IMR-90 (cell line): ENCODE measurements around the gene JCAD. TPM values are rescaled to one million over a fixed set of nuclear protein-coding genes. Genes with fewer than 3 reads are reported as not detected.

Experiments used
- ATAC-seq: fragments of 200-7000 bp; cut with Tn5 transposase; 2 replicates; pipeline ENCODE4 v1.9.1; 2020; ENCODE audit warnings: low read depth, mild to moderate bottlenecking, moderate library complexity
- BruUV-seq: library from RNA; stranded (reverse); fragments of 400-500 nt; replicated peaks from 2 replicates; lab custom pipeline; 2021; lab: Mats Ljungman, UMichigan
- CTCF ChIA-PET: fragments of 300-600 bp; formaldehyde crosslinking; extraction: SDS; loops from one replicate; lab custom pipeline; 2021; ENCODE audit warnings: antibody characterized with exemption; lab: Yijun Ruan, JAX
- POLR2A ChIA-PET: fragments of 300-600 bp; sonication (Branson Sonifier 250); formaldehyde crosslinking; loops from one replicate; lab custom pipeline; 2022; ENCODE audit warnings: antibody characterized with exemption; ENCODE audit not compliant: unreplicated experiment; lab: Charles Lee
- DNase-seq: peaks from one replicate; pipeline ENCODE4 v3.0.0; 2013
- H2AFZ ChIP-seq: replicated peaks from 2 replicates; pipeline ENCODE3; 2013; ENCODE audit warnings: low read length, mild to moderate bottlenecking; ENCODE audit not compliant: poor library complexity
- H2AK5ac ChIP-seq: 2 replicates; pipeline ENCODE4 v1.6.1; 2013; ENCODE audit warnings: low read depth, low read length, inconsistent platforms
- H2AK9ac ChIP-seq: replicated peaks from 2 replicates; pipeline ENCODE3; 2013; ENCODE audit warnings: mild to moderate bottlenecking, low read depth, low read length, moderate library complexity; ENCODE audit not compliant: poor library complexity
- H2BK120ac ChIP-seq: 2 replicates; pipeline ENCODE4 v1.6.1; 2013; ENCODE audit warnings: low read depth, low read length, inconsistent platforms
- H2BK15ac ChIP-seq: 3 replicates; pipeline ENCODE4 v1.6.1; 2013; ENCODE audit warnings: low read depth, low read length, inconsistent platforms
- H2BK20ac ChIP-seq: 2 replicates; pipeline ENCODE4 v1.6.1; 2013; ENCODE audit warnings: low read depth, mild to moderate bottlenecking, inconsistent platforms, low read length, moderate library complexity
- H2BK5ac ChIP-seq: 2 replicates; pipeline ENCODE4 v1.6.1; 2013; ENCODE audit warnings: mild to moderate bottlenecking, low read depth, low read length, inconsistent platforms; ENCODE audit not compliant: poor library complexity, severe bottlenecking
- H3K14ac ChIP-seq: replicated peaks from 2 replicates; pipeline ENCODE4 v1.6.1; 2013; ENCODE audit warnings: low read depth, low read length, inconsistent platforms
- H3K18ac ChIP-seq: 2 replicates; pipeline ENCODE4 v1.6.1; 2013; ENCODE audit warnings: low read depth, low read length, control low read depth
- H3K23ac ChIP-seq: 2 replicates; pipeline ENCODE4 v1.6.1; 2013; ENCODE audit warnings: low read depth, low read length, inconsistent platforms
- H3K27ac ChIP-seq: 2 replicates; pipeline ENCODE4 v1.5.1; 2013; ENCODE audit warnings: mild to moderate bottlenecking, control low read depth, low read length; ENCODE audit not compliant: insufficient read depth
- H3K27me3 ChIP-seq: 2 replicates; pipeline ENCODE4 v1.6.1; 2013; ENCODE audit warnings: low read length; ENCODE audit not compliant: control insufficient read depth, insufficient read depth
- H3K36me3 ChIP-seq: 2 replicates; pipeline ENCODE4 v1.6.1; 2013; ENCODE audit warnings: low read length, mixed read lengths; ENCODE audit not compliant: control insufficient read depth, insufficient read depth
- H3K4ac ChIP-seq: 2 replicates; pipeline ENCODE4 v1.6.1; 2013; ENCODE audit warnings: low read depth, low read length, inconsistent platforms
- H3K4me1 ChIP-seq: 2 replicates; pipeline ENCODE4 v1.6.1; 2013; ENCODE audit warnings: low read length, mixed read lengths; ENCODE audit not compliant: control insufficient read depth, insufficient read depth
- H3K4me2 ChIP-seq: 2 replicates; pipeline ENCODE4 v1.6.1; 2013; ENCODE audit warnings: low read depth, mild to moderate bottlenecking, control low read depth, low read length, moderate library complexity
- H3K4me3 ChIP-seq: 2 replicates; pipeline ENCODE4 v1.5.1; 2013; ENCODE audit warnings: low read depth, mild to moderate bottlenecking, control low read depth, low read length, moderate library complexity; ENCODE audit not compliant: insufficient read depth
- H3K56ac ChIP-seq: 2 replicates; pipeline ENCODE4 v1.6.1; 2013; ENCODE audit warnings: low read length, inconsistent platforms; ENCODE audit not compliant: insufficient read depth; ENCODE audit errors: extremely low read depth
- H3K79me1 ChIP-seq, 2 experiments: 2 replicates each; pipeline ENCODE4 v1.6.1; 2013; ENCODE audit warnings: low read length in 2 of 2, inconsistent platforms in 1 of 2, low read depth in 1 of 2
- H3K9ac ChIP-seq: 2 replicates; pipeline ENCODE4 v1.6.1; 2013; ENCODE audit warnings: low read depth, low read length, control low read depth
- H3K9me1 ChIP-seq: 2 replicates; pipeline ENCODE4 v1.6.1; 2013; ENCODE audit warnings: low read length, inconsistent platforms; ENCODE audit not compliant: insufficient read depth
- H3K9me3 ChIP-seq: 2 replicates; pipeline ENCODE4 v1.6.1; 2013; ENCODE audit warnings: low read length; ENCODE audit not compliant: control insufficient read depth, insufficient read depth
- H4K20me1 ChIP-seq: 2 replicates; pipeline ENCODE4 v1.6.1; 2013; ENCODE audit warnings: low read length, inconsistent platforms; ENCODE audit not compliant: insufficient read depth
- H4K5ac ChIP-seq: 2 replicates; pipeline ENCODE4 v1.6.1; 2013; ENCODE audit warnings: mild to moderate bottlenecking, low read depth, low read length, control low read depth
- H4K8ac ChIP-seq, 2 experiments: 2 replicates each; pipeline ENCODE4 v1.6.1; 2013; ENCODE audit warnings: low read depth in 2 of 2, low read length in 2 of 2, control low read depth in 1 of 2, inconsistent platforms in 1 of 2
- H4K91ac ChIP-seq: 2 replicates; pipeline ENCODE4 v1.6.1; 2013; ENCODE audit warnings: low read depth, low read length, inconsistent platforms; ENCODE audit not compliant: insufficient read depth
- WGBS, 2 experiments: methylation state at CpG; one replicate each; pipeline versions ENCODE4 v1.1.5 to v1.1.7; 2013; ENCODE audit warnings: missing lambda C conversion rate in 2 of 2; ENCODE audit not compliant: insufficient read length in 1 of 2; ENCODE audit errors: extremely low coverage in 2 of 2; 5-methylcytosine and 5-hydroxymethylcytosine counted together
- dilution Hi-C: fragments of 300-500 bp; cut with HindIII; formaldehyde crosslinking; loops from one replicate; pipeline ENCODE4 v1.14.3; 2018; ENCODE audit warnings: low sequenced_read_pairs; ENCODE audit not compliant: unreplicated experiment
- in situ Hi-C: fragments of 300-500 bp; cut with MboI; formaldehyde crosslinking; loops from 3 replicates; pipeline ENCODE4 v1.14.3; 2019; ENCODE audit warnings: low sequenced_read_pairs, inconsistent platforms, mixed read lengths
- intact Hi-C: fragments of 100-400 bp; cut with micrococcal nuclease; formaldehyde crosslinking; loops from 2 replicates; pipeline ENCODE4 v1.10.0; 2022
- polyA plus RNA-seq, 3 experiments: library from polyadenylated mRNA; depleted of rRNA; stranded (reverse); fragments of >200 nt; gene quantifications; 2 replicates each; pipeline ENCODE4 v1.2.3, GENCODE V29; 2012; ENCODE audit warnings: low replicate concordance in 1 of 3
- total RNA-seq: library from RNA; depleted of rRNA; stranded (reverse); fragments of >200 nt; gene quantifications from 2 replicates; pipeline ENCODE4 v1.2.3, GENCODE V29; 2012
- TF ChIP-seq, protein P1 (sequence below): conservative IDR thresholded peaks from 2 replicates; pipeline ENCODE4 v1.5.1; 2012; ENCODE audit warnings: mild to moderate bottlenecking, low read depth, low read length, improper control_type of control experiment

JCAD gene
- total and polyA plus RNA-seq, 2 of the 4 experiments (the other 2 are of a cell fraction): 15.9 to 16.8 TPM

DNA sequence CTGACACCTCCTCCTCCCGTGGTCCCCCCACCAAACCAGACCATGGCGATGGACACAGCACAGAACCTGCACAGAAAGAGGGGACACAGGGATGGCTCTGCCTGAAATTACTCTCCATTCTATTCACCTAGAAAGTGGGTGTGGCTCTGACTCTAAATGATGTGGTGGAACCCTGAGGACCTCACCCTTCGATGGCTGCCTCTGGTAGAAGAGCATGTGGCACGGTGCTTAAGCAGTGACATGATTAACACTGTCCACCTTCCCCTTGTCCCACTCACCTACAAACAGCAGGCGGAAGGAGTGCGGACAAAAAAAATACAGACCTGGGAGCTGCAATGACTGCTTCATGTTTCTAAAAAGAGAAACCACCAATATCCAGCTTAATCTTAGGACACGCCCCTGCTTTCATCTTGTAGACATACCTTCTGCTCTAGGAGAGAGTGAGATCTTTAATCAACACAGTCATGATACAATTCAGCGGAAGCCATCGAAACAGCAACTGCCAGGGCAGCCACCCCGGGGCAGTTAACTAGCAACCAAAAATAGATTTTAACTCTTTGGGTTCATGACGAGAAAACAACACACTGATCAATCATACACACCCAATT, 11.4 kb downstream of the JCAD start:
- H3K4me2 ChIP-seq: no peak overlapping the region
- TF ChIP-seq, protein P1, sequence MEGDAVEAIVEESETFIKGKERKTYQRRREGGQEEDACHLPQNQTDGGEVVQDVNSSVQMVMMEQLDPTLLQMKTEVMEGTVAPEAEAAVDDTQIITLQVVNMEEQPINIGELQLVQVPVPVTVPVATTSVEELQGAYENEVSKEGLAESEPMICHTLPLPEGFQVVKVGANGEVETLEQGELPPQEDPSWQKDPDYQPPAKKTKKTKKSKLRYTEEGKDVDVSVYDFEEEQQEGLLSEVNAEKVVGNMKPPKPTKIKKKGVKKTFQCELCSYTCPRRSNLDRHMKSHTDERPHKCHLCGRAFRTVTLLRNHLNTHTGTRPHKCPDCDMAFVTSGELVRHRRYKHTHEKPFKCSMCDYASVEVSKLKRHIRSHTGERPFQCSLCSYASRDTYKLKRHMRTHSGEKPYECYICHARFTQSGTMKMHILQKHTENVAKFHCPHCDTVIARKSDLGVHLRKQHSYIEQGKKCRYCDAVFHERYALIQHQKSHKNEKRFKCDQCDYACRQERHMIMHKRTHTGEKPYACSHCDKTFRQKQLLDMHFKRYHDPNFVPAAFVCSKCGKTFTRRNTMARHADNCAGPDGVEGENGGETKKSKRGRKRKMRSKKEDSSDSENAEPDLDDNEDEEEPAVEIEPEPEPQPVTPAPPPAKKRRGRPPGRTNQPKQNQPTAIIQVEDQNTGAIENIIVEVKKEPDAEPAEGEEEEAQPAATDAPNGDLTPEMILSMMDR: no peak
- POLR2A ChIA-PET: no interaction called here
- H3K79me1 ChIP-seq: peaks cover 49 to 96% of the 10 kb centered on the region in 2 experiments
- peaks cover 91% of the 10 kb centered on the region for H4K20me1 ChIP-seq
- H3K23ac ChIP-seq: no peak overlapping the region
- H3K9me1 ChIP-seq: peaks cover 41% of the 10 kb centered on the region
- H3K9me3 ChIP-seq: no peaks in the 10 kb centered on the region
- DNase-seq (no peak), ATAC-seq (no peak)
- no peak overlapping the region for H3K27ac ChIP-seq
- H2BK15ac ChIP-seq: no peak overlapping the region
- no peak overlapping the region for H4K91ac ChIP-seq
- H2BK5ac ChIP-seq: no peak overlapping the region
- H3K9ac ChIP-seq: no peak overlapping the region
- no peaks in the 10 kb centered on the region for H3K27me3 ChIP-seq
- intact Hi-C loops (no loop called here), dilution Hi-C loops (no loop called here), in situ Hi-C loops (no loop called here)
- WGBS, 2 experiments: no CpG with 5 or more reads among the region's 11 CpGs
- H2AK9ac ChIP-seq: no peak overlapping the region
- H3K14ac ChIP-seq: no peak overlapping the region
- H3K4me1 ChIP-seq: peaks cover 17% of the 10 kb centered on the region
- H2BK120ac ChIP-seq: no peak overlapping the region
- H4K5ac ChIP-seq: no peak overlapping the region
- CTCF ChIA-PET: no interaction called here
- BruUV-seq: no TSS peak
- peaks cover 62% of the 10 kb centered on the region for H3K36me3 ChIP-seq
- H4K8ac ChIP-seq: no peak overlapping the region
- H3K4ac ChIP-seq: no peak overlapping the region
- no peak overlapping the region for H3K18ac ChIP-seq
- H3K4me3 ChIP-seq: no peak overlapping the region
- no peak overlapping the region for H2BK20ac ChIP-seq
- no peak overlapping the region for H2AK5ac ChIP-seq
- H2AFZ ChIP-seq: no peak overlapping the region
- no peak overlapping the region for H3K56ac ChIP-seq
